H1 (cell line): ENCODE measurements around the gene ACER3. TPM values are rescaled to one million over a fixed set of nuclear protein-coding genes. Genes with fewer than 3 reads are reported as not detected.

ENCODE experiments used
- ATF3 ChIP-seq: IDR thresholded peaks from 2 replicates; pipeline ENCODE4 v1.6.1; 2011; ENCODE audit warnings: low read depth, mild to moderate bottlenecking, low read length; ENCODE audit not compliant: insufficient read depth
- CREB1 ChIP-seq: IDR thresholded peaks from 2 replicates; pipeline ENCODE4 v1.6.1; 2012; ENCODE audit warnings: inconsistent platforms
- SIRT6 ChIP-seq: IDR thresholded peaks from one replicate; pipeline ENCODE4 v1.7.1; 2012; ENCODE audit warnings: low read length, inconsistent platforms
- polyA plus RNA-seq, 7 experiments: library from polyadenylated mRNA; depleted of rRNA in 3 of 7; stranded (reverse) in 5 of 7; unstranded in 2 of 7; fragments of >200 nt in 5 of 7; fragments of 200-250 nt in 2 of 7; gene quantifications; 1 replicate in 5 of 7; 2 replicates in 1 of 7; 4 replicates in 1 of 7; pipeline versions ENCODE4 v1.2.1 to v1.2.3, GENCODE V29; 2011 to 2013; ENCODE audit warnings: missing spikeins in 2 of 7, mixed read lengths in 2 of 7
- total RNA-seq: library from RNA; stranded (reverse); fragmentation: NEBNext Ultra II Directional; extraction: Animal tissue kit (Norgen Biotek cat#: 25700); gene quantifications from 2 replicates; pipeline ENCODE4 v1.2.1, GENCODE V29; 2021

Gene ACER3
- total and polyA plus RNA-seq, 2 of the 8 experiments (the other 6 are each of a cell fraction or from before 2014, with no cell fraction given) = 5.7 to 16.2 TPM

- no peak for TF ChIP-seq SIRT6
- TF ChIP-seq ATF3 = no peak
- no peak for TF ChIP-seq CREB1
- TF ChIP-seq, all 59 proteins: peak for 0
These were observed 14.3 kb upstream of the ACER3 start (continued) for GRCh38 chr11:76846441-76846840.
